Osteoblast (primary cell): ENCODE measurements around the gene NEBL. TPM values are rescaled to one million over a fixed set of nuclear protein-coding genes. Genes with fewer than 3 reads are reported as not detected.
"Not testable (repeated sequence)": the region's sequence is repeated elsewhere in the genome, so short reads cannot be mapped to it uniquely, and the experiment has no call there.

ENCODE experiments used
- DNase-seq: peaks from one replicate; pipeline ENCODE4 v3.0.0; 2011; ENCODE audit warnings: low spot score, mixed read lengths; ENCODE audit not compliant: insufficient read length; ENCODE audit errors: missing footprints
- H2AFZ ChIP-seq: 2 replicates; pipeline ENCODE4 v1.6.0; 2011; ENCODE audit warnings: mild to moderate bottlenecking, low read length
- H3K27ac ChIP-seq: 2 replicates; pipeline ENCODE4 v1.5.1; 2011; ENCODE audit warnings: mild to moderate bottlenecking, low read depth, low read length, moderate library complexity
- H3K27me3 ChIP-seq: 2 replicates; pipeline ENCODE4 v1.6.0; 2012; ENCODE audit warnings: mild to moderate bottlenecking, control low read depth, inconsistent platforms, low read length, moderate library complexity; ENCODE audit not compliant: insufficient read depth
- H3K36me3 ChIP-seq: 2 replicates; pipeline ENCODE4 v1.5.1; 2011; ENCODE audit warnings: mild to moderate bottlenecking, low read length, control low read depth, moderate library complexity; ENCODE audit not compliant: insufficient read depth
- H3K4me1 ChIP-seq: 2 replicates; pipeline ENCODE4 v1.5.1; 2011; ENCODE audit warnings: mild to moderate bottlenecking, low read length, control low read depth, moderate library complexity; ENCODE audit not compliant: insufficient read depth
- H3K4me2 ChIP-seq: 2 replicates; pipeline ENCODE4 v1.6.0; 2011; ENCODE audit warnings: mild to moderate bottlenecking, low read length; ENCODE audit not compliant: insufficient read depth
- H3K4me3 ChIP-seq: fragments of 200-600 bp; sonication (generic); 3 replicates; pipeline ENCODE4 v1.5.1; 2012; ENCODE audit warnings: mild to moderate bottlenecking, low read length, inconsistent platforms; ENCODE audit not compliant: insufficient read depth
- H3K79me2 ChIP-seq: 2 replicates; pipeline ENCODE4 v1.6.0; 2012; ENCODE audit warnings: mild to moderate bottlenecking, low read length, control low read depth, inconsistent platforms; ENCODE audit not compliant: insufficient read depth
- H3K9me3 ChIP-seq: 2 replicates; pipeline ENCODE4 v1.5.1; 2011; ENCODE audit warnings: low read depth, low read length, control low read depth
- H4K20me1 ChIP-seq: 2 replicates; pipeline ENCODE4 v1.6.0; 2012; ENCODE audit warnings: mild to moderate bottlenecking, low read length, control low read depth; ENCODE audit not compliant: insufficient read depth
- total RNA-seq: library from RNA; depleted of rRNA; stranded (reverse); fragments of >200 nt; gene quantifications from 2 replicates; pipeline ENCODE4 v1.2.3, GENCODE V29; 2012
- TF ChIP-seq, protein P1 (sequence below): IDR thresholded peaks from 2 replicates; pipeline ENCODE4 v1.5.1; 2011; ENCODE audit warnings: mild to moderate bottlenecking, low read depth, low read length, moderate library complexity; ENCODE audit errors: extremely low read depth

The NEBL gene
- total RNA-seq: under 0.01 and 0.29 TPM in 2 replicates

DNA sequence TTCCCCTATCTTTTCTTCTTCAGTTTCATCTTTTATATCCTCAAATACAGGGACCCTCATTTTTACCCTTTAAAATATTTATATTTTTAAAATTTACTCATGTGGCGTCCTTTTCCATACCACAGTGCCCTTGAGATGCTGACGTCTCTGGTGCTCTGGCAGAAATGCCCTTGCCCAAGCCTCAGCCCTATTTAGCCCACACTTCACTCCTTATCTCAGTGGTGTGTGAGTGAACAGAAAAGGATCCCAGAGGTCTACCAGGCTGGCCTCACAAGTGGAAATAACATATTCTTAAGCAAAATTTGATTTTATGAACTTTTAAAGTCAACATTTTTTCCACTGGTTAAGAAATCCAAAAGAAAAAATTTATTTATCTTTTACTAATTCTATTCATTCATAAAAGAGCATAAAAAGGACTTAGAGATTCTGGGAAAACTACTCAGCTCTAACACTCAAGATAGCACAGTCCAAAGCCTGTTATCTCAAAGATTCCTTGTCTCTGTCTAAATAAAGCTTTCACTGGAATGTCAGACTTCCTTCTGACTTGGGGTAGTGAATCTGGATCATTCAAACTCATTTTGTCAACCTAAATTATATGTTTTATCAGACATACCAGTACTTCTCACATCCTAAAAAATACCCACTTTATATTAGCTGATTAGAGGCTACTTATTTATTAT, at the start of gene NEBL:
TSS of gene NEBL (minus strand) at position 166 of the 680 bp plus-strand sequence. CDS start at position 60, 106 bp downstream.
- Histone ChIP-seq H3K4me3 (no peak within 1 kb of the TSS), H2AFZ (no peak within 1 kb of the TSS), H3K27ac (no peak within 1 kb of the TSS), H3K36me3 (no peaks in the 10 kb centered on the region), H3K27me3 (no peaks in the 10 kb centered on the region), H3K4me2 (no peak within 1 kb of the TSS), H3K9me3 (no peaks in the 10 kb centered on the region), H4K20me1 (no peaks in the 10 kb centered on the region), H3K79me2 (no peaks in the 10 kb centered on the region), H3K4me1 (no peaks in the 10 kb centered on the region)
- TF ChIP-seq, protein P1, sequence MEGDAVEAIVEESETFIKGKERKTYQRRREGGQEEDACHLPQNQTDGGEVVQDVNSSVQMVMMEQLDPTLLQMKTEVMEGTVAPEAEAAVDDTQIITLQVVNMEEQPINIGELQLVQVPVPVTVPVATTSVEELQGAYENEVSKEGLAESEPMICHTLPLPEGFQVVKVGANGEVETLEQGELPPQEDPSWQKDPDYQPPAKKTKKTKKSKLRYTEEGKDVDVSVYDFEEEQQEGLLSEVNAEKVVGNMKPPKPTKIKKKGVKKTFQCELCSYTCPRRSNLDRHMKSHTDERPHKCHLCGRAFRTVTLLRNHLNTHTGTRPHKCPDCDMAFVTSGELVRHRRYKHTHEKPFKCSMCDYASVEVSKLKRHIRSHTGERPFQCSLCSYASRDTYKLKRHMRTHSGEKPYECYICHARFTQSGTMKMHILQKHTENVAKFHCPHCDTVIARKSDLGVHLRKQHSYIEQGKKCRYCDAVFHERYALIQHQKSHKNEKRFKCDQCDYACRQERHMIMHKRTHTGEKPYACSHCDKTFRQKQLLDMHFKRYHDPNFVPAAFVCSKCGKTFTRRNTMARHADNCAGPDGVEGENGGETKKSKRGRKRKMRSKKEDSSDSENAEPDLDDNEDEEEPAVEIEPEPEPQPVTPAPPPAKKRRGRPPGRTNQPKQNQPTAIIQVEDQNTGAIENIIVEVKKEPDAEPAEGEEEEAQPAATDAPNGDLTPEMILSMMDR: no peak
- no peak for DNase-seq

- Histone ChIP-seq H3K79me2 (no peaks in the 10 kb centered on the region), H3K4me3 (no peak overlapping the region), H4K20me1 (no peaks in the 10 kb centered on the region), H3K27me3 (no peaks in the 10 kb centered on the region), H3K27ac (no peak overlapping the region), H3K36me3 (no peaks in the 10 kb centered on the region), H2AFZ (no peak overlapping the region), H3K9me3 (no peaks in the 10 kb centered on the region), H3K4me1 (no peaks in the 10 kb centered on the region), H3K4me2 (no peak overlapping the region)
- TF ChIP-seq, protein P1: no peak
- DNase-seq: no peak
Observed at GRCh38 chr10:20945546-20946332, 48.6 kb upstream of the NEBL start.

DNA sequence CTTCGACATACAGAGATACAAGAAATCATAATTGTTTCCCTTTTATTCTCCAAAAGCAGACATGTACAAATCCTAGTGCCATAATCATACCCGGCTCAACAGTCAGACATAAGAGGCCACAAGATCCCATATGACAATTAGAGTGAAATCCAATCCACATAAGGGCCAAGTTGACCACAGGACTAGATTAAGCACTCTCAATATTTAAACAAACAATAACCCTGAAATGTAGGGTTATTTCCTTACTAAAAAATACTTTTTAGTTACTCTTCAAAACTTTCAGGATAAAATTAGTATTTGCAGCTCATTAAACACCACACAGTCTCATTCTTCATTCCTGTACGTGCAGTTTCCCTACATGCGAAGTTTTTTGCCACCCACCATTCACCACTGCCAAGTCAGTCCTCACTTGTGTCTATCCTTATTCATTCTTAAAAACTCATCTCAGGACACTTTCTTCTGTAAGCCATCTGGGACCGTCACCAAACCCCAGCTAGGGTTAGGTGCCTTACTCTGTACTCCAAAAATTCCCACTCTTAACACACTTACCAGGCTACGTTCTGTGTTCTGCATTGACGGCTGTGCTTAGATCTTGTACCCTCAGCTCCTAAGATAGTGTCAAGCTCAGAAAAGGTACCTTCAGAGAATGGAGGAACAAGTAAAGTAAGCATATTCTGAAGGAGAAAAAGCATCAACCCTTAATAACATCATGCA, 47.8 kb upstream of the NEBL start:
- H3K79me2 ChIP-seq: no peaks in the 10 kb centered on the region
- H3K27me3 ChIP-seq: no peaks in the 10 kb centered on the region
- no peaks in the 10 kb centered on the region for H4K20me1 ChIP-seq
- no peaks in the 10 kb centered on the region for H3K36me3 ChIP-seq
- H3K4me3 ChIP-seq: no peak overlapping the region
- H3K4me1 ChIP-seq: no peaks in the 10 kb centered on the region
- no peak overlapping the region for H3K27ac ChIP-seq
- TF ChIP-seq, protein P1: no peak
- DNase-seq: no peak
- no peaks in the 10 kb centered on the region for H3K9me3 ChIP-seq
- H3K4me2 ChIP-seq: no peak overlapping the region
- no peak overlapping the region for H2AFZ ChIP-seq

DNA sequence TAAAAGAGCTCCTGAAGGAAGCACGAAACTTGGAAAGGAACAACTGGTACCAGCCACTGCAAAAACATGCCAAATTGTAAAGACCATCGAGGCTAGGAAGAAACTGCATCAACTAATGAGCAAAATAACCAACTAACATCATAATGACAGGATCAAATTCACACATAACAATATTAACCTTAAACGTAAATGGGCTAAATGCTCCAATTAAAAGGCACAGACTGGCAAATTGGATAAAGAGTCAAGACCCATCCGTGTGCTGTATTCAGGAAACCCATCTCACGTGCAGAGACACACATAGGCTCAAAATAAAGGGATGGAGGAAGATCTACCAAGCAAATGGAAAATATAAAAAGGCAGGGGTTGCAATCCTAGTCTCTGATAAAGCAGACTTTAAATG, 42.3 kb upstream of the NEBL start:
- H2AFZ ChIP-seq, H3K4me2 ChIP-seq, DNase-seq, H3K9me3 ChIP-seq, H3K4me3 ChIP-seq, H4K20me1 ChIP-seq, H3K4me1 ChIP-seq, H3K36me3 ChIP-seq, H3K79me2 ChIP-seq, H3K27me3 ChIP-seq, H3K27ac ChIP-seq: not testable (repeated sequence)
